GM10266 (cell line): Measurements from ENCODE around the gene SLC35C1.
"Not testable (repeated sequence)": the region's sequence is repeated elsewhere in the genome, so short reads cannot be mapped to it uniquely, and the experiment has no call there.

Experiments used
- DNase-seq: peaks from one replicate; pipeline ENCODE4 v3.0.0; 2012; ENCODE audit errors: extremely low spot score
- TF ChIP-seq, protein P1 (sequence below): IDR thresholded peaks from 2 replicates; pipeline ENCODE4 v1.5.1; 2012; ENCODE audit warnings: mild to moderate bottlenecking, low read depth; ENCODE audit not compliant: control insufficient read depth, insufficient read depth; ENCODE audit errors: missing control alignments

Gene SLC35C1

DNA sequence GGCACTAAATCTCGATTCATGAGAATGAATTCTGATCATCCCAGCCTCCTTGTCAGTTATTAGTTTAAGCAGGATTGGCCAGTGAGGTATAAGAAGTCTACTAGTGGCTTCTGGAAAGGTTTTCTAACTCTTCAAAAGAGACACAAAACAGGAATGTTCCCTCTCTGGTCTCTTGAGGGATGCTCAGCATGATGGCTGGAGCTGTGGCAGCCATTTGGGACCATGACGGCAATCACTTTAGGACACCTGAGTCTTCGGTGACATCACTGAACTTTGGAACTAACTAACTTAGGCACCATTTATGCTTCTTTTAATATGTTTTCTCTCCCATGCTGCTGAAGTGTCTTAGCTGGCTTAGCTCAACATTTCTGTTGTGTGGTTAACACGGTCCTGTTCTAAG is 22.2 kb downstream of the SLC35C1 start:
- DNase-seq: no peak

GRCh38 chr11:45828996-45829395 is 24.0 kb downstream of the SLC35C1 start:
- TF ChIP-seq, protein P1, sequence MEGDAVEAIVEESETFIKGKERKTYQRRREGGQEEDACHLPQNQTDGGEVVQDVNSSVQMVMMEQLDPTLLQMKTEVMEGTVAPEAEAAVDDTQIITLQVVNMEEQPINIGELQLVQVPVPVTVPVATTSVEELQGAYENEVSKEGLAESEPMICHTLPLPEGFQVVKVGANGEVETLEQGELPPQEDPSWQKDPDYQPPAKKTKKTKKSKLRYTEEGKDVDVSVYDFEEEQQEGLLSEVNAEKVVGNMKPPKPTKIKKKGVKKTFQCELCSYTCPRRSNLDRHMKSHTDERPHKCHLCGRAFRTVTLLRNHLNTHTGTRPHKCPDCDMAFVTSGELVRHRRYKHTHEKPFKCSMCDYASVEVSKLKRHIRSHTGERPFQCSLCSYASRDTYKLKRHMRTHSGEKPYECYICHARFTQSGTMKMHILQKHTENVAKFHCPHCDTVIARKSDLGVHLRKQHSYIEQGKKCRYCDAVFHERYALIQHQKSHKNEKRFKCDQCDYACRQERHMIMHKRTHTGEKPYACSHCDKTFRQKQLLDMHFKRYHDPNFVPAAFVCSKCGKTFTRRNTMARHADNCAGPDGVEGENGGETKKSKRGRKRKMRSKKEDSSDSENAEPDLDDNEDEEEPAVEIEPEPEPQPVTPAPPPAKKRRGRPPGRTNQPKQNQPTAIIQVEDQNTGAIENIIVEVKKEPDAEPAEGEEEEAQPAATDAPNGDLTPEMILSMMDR: no peak
- DNase-seq: no peak

More for the DNA sequence above, 22.2 kb downstream of the SLC35C1 start:
- TF ChIP-seq, protein P1: no peak

DNA sequence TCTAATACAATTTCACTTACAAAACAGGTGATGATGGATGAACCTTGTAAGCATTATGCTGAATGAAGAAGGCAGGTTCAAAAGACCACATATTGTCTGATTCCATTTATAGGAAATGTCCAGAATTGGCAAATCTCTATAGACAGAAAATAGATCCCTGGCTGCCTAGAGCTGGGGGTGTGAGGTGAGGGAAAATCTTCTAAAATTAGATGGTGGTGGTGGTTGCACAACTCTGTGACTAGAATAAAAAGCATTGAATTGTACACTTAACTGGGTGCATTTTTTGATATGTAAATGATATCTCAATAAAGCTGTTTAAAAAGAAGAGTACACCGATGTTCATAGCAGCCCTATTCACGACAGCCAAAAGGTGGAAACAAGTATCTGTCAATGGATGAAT is 25.6 kb downstream of the SLC35C1 start:
- TF ChIP-seq, protein P1: no peak
- no peak for DNase-seq

- TF ChIP-seq, protein P1: no peak
Measured at GRCh38 chr11:45832811-45833441, 28.0 kb downstream of the SLC35C1 start.

DNA sequence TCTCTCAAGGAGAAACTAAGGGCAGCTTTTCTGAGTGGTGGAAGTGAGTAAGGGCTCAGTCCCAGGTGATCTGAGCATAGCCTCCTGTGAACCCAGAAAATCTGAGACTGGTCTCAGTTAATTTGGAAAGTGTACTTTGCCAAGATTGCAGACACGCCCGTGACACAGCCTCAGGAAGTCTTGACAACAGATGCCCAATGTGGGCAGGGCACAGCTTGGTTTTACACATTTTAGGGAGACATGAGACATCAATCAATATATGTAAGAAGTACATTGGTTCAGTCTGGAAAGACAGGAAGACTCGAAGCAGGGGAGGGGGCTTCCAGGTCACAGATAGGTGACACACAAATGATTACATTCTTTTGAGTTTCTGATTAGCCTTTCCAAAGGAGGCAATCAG is 28.8 kb downstream of the SLC35C1 start:
- TF ChIP-seq, protein P1: no peak
- no peak for DNase-seq

More at GRCh38 chr11:45832811-45833441, 28.0 kb downstream of the SLC35C1 start:
- no peak for DNase-seq

GRCh38 chr11:45834298-45834756 is 29.4 kb downstream of the SLC35C1 start:
- no peak for DNase-seq
- TF ChIP-seq, protein P1: no peak

DNA sequence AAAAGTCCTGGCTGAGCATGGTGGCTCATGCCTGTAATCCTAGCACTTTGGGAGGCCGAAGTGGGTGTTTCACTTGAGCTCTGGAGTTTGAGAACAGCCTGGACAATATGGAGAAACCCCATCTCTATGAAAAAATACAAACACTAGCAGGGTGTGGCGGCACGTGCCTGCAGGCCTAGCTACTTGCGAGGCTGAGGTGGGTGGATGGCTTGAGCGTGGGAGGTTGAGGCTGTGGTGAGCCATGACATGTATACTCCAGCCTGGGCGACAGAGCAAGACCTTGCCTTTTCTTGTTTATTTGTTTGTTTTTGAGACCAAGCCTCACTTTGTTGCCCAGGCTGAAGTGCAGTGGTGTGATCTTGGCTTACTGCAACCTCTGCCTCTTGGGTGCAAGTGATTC is 34.3 kb downstream of the SLC35C1 start:
- DNase-seq: no peak
- TF ChIP-seq, protein P1: no peak

- DNase-seq: not testable (repeated sequence)
Measured at GRCh38 chr11:45840251-45840650, 35.3 kb downstream of the SLC35C1 start.
